ENCODE measurements around the gene VEPH1. TPM values are rescaled to one million over a fixed set of nuclear protein-coding genes. Genes with fewer than 3 reads are reported as not detected.

VEPH1 gene
- total RNA-seq, 2 donors from 2014 or later = 0.15 to 3.9 TPM

DNA sequence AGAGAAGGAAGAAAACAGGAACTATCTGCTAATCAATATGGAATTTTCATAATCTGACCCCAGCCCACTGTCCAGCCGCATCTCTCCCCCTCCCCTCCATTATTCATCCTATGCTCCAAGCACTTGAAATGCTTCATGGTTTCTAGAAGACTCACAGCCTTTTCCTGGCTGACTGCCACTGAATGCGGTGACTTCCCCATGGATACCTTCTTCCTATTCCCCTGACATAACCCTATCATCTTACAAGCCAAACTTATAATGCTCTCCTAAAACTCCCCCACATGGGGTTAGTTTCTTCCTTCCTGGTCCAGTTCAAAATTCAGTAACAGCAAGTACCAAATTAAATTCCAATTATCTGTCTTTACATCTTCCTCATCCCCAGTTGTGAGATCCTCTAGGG, 97.8 kb downstream of the VEPH1 start:
- no peaks in the 10 kb centered on the region for H3K9me3 ChIP-seq (ENCODE audit: control insufficient read depth, low read length, poor library complexity, severe bottlenecking)
- Mint-ChIP-seq H3K36me3 (ENCODE audit: low read depth) (no peaks in the 10 kb centered on the region), H3K4me3 (no peak overlapping the region), H3K27ac (no peak overlapping the region), H3K27me3 (peaks cover 6% of the 10 kb centered on the region), H3K4me1 (no peaks in the 10 kb centered on the region)
- DNase-seq = no peak
- ATAC-seq = no peak

DNA sequence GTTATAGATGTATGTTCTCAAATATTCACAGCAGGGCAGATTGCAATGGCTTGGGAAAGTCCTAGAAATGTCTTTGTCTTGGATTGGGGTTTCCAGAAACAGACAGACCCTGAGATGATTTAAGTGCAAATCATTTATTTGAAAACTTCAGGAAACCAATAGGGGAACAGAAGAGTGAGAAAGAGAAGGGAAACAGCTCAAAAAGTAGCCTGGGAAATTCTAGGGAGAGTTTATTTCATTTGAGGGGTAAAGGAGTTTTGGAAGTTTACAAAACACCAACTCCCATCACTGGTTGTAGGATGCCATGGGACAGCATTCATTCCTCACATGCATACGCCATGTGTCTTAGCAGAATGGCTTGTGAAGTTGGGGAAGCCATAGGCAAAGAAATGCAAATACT, 98.8 kb downstream of the VEPH1 start:
- no peak overlapping the region for H3K4me3 Mint-ChIP-seq
- no peaks in the 10 kb centered on the region for H3K36me3 Mint-ChIP-seq (ENCODE audit: low read depth)
- ATAC-seq (no peak), DNase-seq (no peak)
- peaks cover 6% of the 10 kb centered on the region for H3K27me3 Mint-ChIP-seq
- H3K27ac Mint-ChIP-seq = no peak overlapping the region
- no peaks in the 10 kb centered on the region for H3K4me1 Mint-ChIP-seq
- no peaks in the 10 kb centered on the region for H3K9me3 ChIP-seq (ENCODE audit: control insufficient read depth, low read length, poor library complexity, severe bottlenecking)

GRCh38 chr3:157398598-157398997, 104.6 kb downstream of the VEPH1 start:
- H3K9me3 ChIP-seq (ENCODE audit: control insufficient read depth, low read length, poor library complexity, severe bottlenecking) = no peaks in the 10 kb centered on the region
- Mint-ChIP-seq H3K4me3 (no peak overlapping the region), H3K27ac (no peak overlapping the region), H3K4me1 (no peaks in the 10 kb centered on the region), H3K36me3 (ENCODE audit: low read depth) (no peaks in the 10 kb centered on the region), H3K27me3 (peaks cover 6% of the 10 kb centered on the region)
- DNase-seq (no peak), ATAC-seq (no peak)

GRCh38 chr3:157394411-157394810, 108.8 kb downstream of the VEPH1 start:
- no peaks in the 10 kb centered on the region for H3K4me1 Mint-ChIP-seq
- DNase-seq (no peak), ATAC-seq (no peak)
- no peaks in the 10 kb centered on the region for H3K36me3 Mint-ChIP-seq (ENCODE audit: low read depth)
- no peaks in the 10 kb centered on the region for H3K27me3 Mint-ChIP-seq
- H3K4me3 Mint-ChIP-seq = no peak overlapping the region
- H3K27ac Mint-ChIP-seq = no peak overlapping the region
- no peaks in the 10 kb centered on the region for H3K9me3 ChIP-seq (ENCODE audit: control insufficient read depth, low read length, poor library complexity, severe bottlenecking)

DNA sequence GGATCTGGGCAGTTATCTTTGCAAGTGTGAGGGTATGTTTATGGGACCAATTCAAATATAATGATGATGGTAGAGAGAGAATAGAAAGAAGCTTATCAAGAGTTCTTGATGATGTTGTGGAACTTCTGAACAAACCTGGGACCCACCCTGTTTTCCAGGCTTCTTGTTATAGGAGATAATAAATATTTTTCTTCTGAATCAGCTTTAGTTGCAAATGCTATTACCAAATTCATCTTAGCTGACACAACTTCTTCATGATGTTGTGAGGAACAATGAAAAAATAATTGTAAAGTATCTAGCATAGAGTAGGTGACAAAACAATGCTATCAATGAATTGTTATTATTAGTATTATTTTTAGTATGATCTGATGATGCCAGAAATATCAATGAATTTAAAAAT, 110.1 kb downstream of the VEPH1 start:
- no peak for DNase-seq
- Mint-ChIP-seq H3K27me3 (no peaks in the 10 kb centered on the region), H3K4me1 (no peaks in the 10 kb centered on the region), H3K27ac (no peak overlapping the region), H3K36me3 (ENCODE audit: low read depth) (no peaks in the 10 kb centered on the region), H3K4me3 (no peak overlapping the region)
- H3K9me3 ChIP-seq (ENCODE audit: control insufficient read depth, low read length, poor library complexity, severe bottlenecking) = no peaks in the 10 kb centered on the region
- no peak for ATAC-seq

GRCh38 chr3:157392104-157392503, 111.1 kb downstream of the VEPH1 start:
- no peaks in the 10 kb centered on the region for H3K9me3 ChIP-seq (ENCODE audit: control insufficient read depth, low read length, poor library complexity, severe bottlenecking)
- ATAC-seq (no peak), DNase-seq (no peak)
- Mint-ChIP-seq H3K36me3 (ENCODE audit: low read depth) (no peaks in the 10 kb centered on the region), H3K4me1 (no peaks in the 10 kb centered on the region), H3K27ac (no peak overlapping the region), H3K4me3 (no peak overlapping the region), H3K27me3 (no peaks in the 10 kb centered on the region)

GRCh38 chr3:157390713-157391515, 112.3 kb downstream of the VEPH1 start:
- no peak overlapping the region for H3K27ac Mint-ChIP-seq
- H3K4me1 Mint-ChIP-seq = no peaks in the 10 kb centered on the region
- no peak for ATAC-seq

DNA sequence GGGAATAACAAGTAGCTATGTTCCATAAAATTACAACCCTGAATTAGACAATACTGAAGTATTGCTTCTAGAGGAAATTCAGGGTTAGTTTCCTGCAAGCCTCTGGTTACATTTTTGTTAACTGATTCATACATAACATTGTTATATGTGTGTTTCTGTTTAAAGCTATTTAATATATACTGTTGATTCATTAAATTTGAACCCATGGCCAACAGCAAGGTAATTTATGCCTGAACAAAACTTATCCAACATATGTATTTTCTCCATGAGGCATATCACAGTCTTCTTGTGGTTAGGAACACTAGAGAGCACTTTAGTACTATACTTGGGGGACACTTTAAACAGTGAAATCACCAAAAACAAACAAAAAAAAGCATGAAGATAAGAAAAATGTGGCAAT, 114.2 kb downstream of the VEPH1 start:
- ATAC-seq (no peak), DNase-seq (no peak)
- Mint-ChIP-seq H3K27me3 (no peaks in the 10 kb centered on the region), H3K36me3 (ENCODE audit: low read depth) (no peaks in the 10 kb centered on the region), H3K4me1 (no peaks in the 10 kb centered on the region), H3K4me3 (no peak overlapping the region), H3K27ac (no peak overlapping the region)
- no peaks in the 10 kb centered on the region for H3K9me3 ChIP-seq (ENCODE audit: control insufficient read depth, low read length, poor library complexity, severe bottlenecking)

More at GRCh38 chr3:157390713-157391515, 112.3 kb downstream of the VEPH1 start:
- DNase-seq = no peak
- no peaks in the 10 kb centered on the region for H3K9me3 ChIP-seq (ENCODE audit: control insufficient read depth, low read length, poor library complexity, severe bottlenecking)
- Mint-ChIP-seq H3K36me3 (ENCODE audit: low read depth) (no peaks in the 10 kb centered on the region), H3K4me3 (no peak overlapping the region), H3K27me3 (no peaks in the 10 kb centered on the region)

GRCh38 chr3:157387708-157388435, 115.3 kb downstream of the VEPH1 start:
- H3K9me3 ChIP-seq (ENCODE audit: control insufficient read depth, low read length, poor library complexity, severe bottlenecking) = no peaks in the 10 kb centered on the region
- Mint-ChIP-seq H3K4me3 (no peak overlapping the region), H3K27ac (no peak overlapping the region), H3K4me1 (no peaks in the 10 kb centered on the region), H3K36me3 (ENCODE audit: low read depth) (no peaks in the 10 kb centered on the region), H3K27me3 (no peaks in the 10 kb centered on the region)
- ATAC-seq = no peak
- DNase-seq = no peak

- H3K4me3 Mint-ChIP-seq = no peak overlapping the region
- no peaks in the 10 kb centered on the region for H3K4me1 Mint-ChIP-seq
- H3K27ac Mint-ChIP-seq = no peak overlapping the region
- ATAC-seq (no peak), DNase-seq (no peak)
- no peaks in the 10 kb centered on the region for H3K27me3 Mint-ChIP-seq
- no peaks in the 10 kb centered on the region for H3K36me3 Mint-ChIP-seq (ENCODE audit: low read depth)
- no peaks in the 10 kb centered on the region for H3K9me3 ChIP-seq (ENCODE audit: control insufficient read depth, low read length, poor library complexity, severe bottlenecking)
Observed at GRCh38 chr3:157384491-157384890, 118.7 kb downstream of the VEPH1 start.

DNA sequence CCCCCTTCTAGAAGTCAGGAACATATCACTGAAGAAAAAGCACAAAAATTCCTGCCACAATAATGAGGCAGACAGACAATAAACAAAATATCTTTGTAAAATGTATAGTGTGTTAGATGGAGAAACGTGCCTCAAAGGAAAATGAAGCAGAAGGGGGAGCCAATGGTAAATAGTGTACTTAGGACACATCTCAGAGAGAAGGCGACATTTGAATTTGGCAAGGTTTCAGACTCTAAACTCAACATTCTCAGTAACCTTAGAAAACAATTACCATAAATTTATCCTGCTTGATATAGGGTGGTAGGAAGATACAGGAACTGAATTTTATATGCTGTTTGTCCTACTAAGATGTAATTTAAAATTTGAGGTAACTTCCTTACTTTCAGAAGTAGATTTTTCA, 119.2 kb downstream of the VEPH1 start:
- H3K27me3 Mint-ChIP-seq = no peaks in the 10 kb centered on the region
- no peaks in the 10 kb centered on the region for H3K4me1 Mint-ChIP-seq
- no peak overlapping the region for H3K27ac Mint-ChIP-seq
- H3K4me3 Mint-ChIP-seq = no peak overlapping the region
- ATAC-seq (no peak), DNase-seq (no peak)
- no peaks in the 10 kb centered on the region for H3K9me3 ChIP-seq (ENCODE audit: control insufficient read depth, low read length, poor library complexity, severe bottlenecking)
- no peaks in the 10 kb centered on the region for H3K36me3 Mint-ChIP-seq (ENCODE audit: low read depth)

DNA sequence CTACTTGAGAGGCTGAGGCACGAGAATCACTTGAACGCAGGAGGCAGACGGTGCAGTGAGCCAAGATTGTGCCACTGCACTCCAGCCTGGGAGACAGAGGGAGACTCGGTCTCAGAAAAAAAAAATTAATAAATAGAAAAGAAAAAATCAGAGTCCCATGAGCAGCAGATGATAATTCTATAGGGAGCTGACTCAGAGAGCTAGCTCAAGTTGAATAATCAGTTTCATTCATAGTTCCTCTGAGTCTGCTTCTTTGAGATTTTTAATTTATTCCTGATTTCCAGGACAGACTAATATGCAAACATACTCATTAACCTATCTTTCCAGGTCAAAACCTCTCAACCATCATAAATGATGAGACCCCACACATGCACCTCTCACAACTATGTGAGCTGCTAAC, 121.6 kb downstream of the VEPH1 start:
- no peaks in the 10 kb centered on the region for H3K27me3 Mint-ChIP-seq
- no peak overlapping the region for H3K4me3 Mint-ChIP-seq
- DNase-seq (no peak), ATAC-seq (no peak)
- no peak overlapping the region for H3K27ac Mint-ChIP-seq
- no peaks in the 10 kb centered on the region for H3K9me3 ChIP-seq (ENCODE audit: control insufficient read depth, low read length, poor library complexity, severe bottlenecking)
- no peaks in the 10 kb centered on the region for H3K36me3 Mint-ChIP-seq (ENCODE audit: low read depth)
- no peaks in the 10 kb centered on the region for H3K4me1 Mint-ChIP-seq

DNA sequence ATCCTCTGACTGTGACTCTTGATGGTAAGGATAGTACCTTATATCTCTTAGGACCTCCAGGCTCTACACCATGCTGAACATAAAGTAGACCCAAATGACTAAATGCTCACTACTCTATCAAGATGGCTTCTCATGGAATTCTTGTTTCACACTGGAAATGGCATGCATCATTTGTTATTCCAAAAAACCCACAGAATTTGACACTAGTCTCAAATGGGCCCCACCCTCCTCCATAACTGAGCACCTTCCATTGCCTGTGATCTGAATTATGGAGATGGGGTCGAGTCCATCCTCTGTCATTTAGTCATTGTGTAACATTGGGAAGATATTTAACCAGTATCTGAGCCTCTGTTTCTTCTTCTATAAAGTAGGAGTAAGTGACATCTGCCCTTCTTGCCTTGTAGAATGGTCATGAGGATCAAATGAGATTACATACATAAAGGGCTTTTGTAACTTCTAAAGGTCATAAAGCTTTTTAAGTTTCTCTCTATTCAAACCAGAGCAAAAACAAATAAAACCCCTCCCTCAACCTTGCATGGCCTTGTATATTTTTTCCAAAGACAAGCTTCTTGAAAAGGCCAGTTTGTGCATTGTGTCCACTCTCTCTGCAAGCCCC, 123.6 kb downstream of the VEPH1 start:
- no peak overlapping the region for H3K4me3 Mint-ChIP-seq
- DNase-seq = no peak

More for the DNA sequence above, 123.6 kb downstream of the VEPH1 start:
- H3K9me3 ChIP-seq (ENCODE audit: control insufficient read depth, low read length, poor library complexity, severe bottlenecking) = no peaks in the 10 kb centered on the region
- Mint-ChIP-seq H3K27me3 (no peaks in the 10 kb centered on the region), H3K36me3 (ENCODE audit: low read depth) (no peaks in the 10 kb centered on the region), H3K4me1 (peaks cover 2% of the 10 kb centered on the region), H3K27ac (no peak overlapping the region)
- ATAC-seq = no peak
